ENCODE data around the gene PPP6R3. TPM values are rescaled to one million over a fixed set of nuclear protein-coding genes. Genes with fewer than 3 reads are reported as not detected.
A peak's percentile ranks its signal among the peaks of the same experiment; 100 is the strongest.

PPP6R3 gene
- total RNA-seq, 4 donors from 2014 or later: 238 to 334 (median 268) TPM

- 82 to 91% methylated on average over 10 to 13 of the region's 16 CpGs for WGBS, 2 donors
- no peak for DNase-seq
- H3K4me3 ChIP-seq (replicated peaks in 1 of 3): no peak overlapping the region
- TF ChIP-seq POLR2A (IDR thresholded peaks at IDR 0.05): no peak
- H3K4me1 ChIP-seq: peaks cover 0 to 17% of the 10 kb centered on the region in 2 donors
- peaks cover 8 to 22% of the 10 kb centered on the region in 2 donors for H3K36me3 ChIP-seq
- intact Hi-C loops (cut with DNase I): loop anchor here (5.0 kb wide), 1 partner anchor 34 kb away; no protein-coding TSS in a partner anchor
- no peaks in the 10 kb centered on the region for H3K9me3 ChIP-seq
- H3K27me3 ChIP-seq: no peaks in the 10 kb centered on the region
- peak overlapping the region in 1 of 3 donors; percentile 2 for H3K27ac ChIP-seq
Measured at GRCh38 chr11:68436162-68436888, 24.2 kb upstream of the PPP6R3 start.

- Histone ChIP-seq H3K27ac (peak overlapping the region; percentile 15 to 65 (median 41)), H3K36me3 (peaks cover 8 to 25% of the 10 kb centered on the region in 2 donors), H3K4me1 (peaks cover 0 to 22% of the 10 kb centered on the region in 2 donors), H3K9me3 (no peaks in the 10 kb centered on the region), H3K27me3 (no peaks in the 10 kb centered on the region), H3K4me3 (replicated peaks in 1 of 3) (no peak overlapping the region)
- 76 to 83% methylated on average over 15 to 26 of the region's 34 CpGs for WGBS, 2 donors
- intact Hi-C loops (cut with DNase I): loop anchor here (5.0 kb wide), 1 partner anchor 35 kb away; no protein-coding TSS in a partner anchor
- no peak for DNase-seq
- TF ChIP-seq POLR2A (IDR thresholded peaks at IDR 0.05): no peak
- no peak for TF ChIP-seq CTCF (IDR thresholded peaks at IDR 0.05)
Measured at GRCh38 chr11:68436985-68437926, 23.3 kb upstream of the PPP6R3 start.

GRCh38 chr11:68437927-68438657 lies 22.5 kb upstream of the PPP6R3 start:
- no peaks in the 10 kb centered on the region for H3K9me3 ChIP-seq
- WGBS, 2 donors: 92 to 97% methylated on average over 22 to 24 of the region's 34 CpGs
- TF ChIP-seq POLR2A (IDR thresholded peaks at IDR 0.05): no peak
- TF ChIP-seq CTCF (IDR thresholded peaks at IDR 0.05): no peak
- no peak for DNase-seq
- H3K27ac ChIP-seq: peak overlapping the region; percentile 15 to 65 (median 41)
- no peaks in the 10 kb centered on the region for H3K27me3 ChIP-seq
- intact Hi-C loops (cut with DNase I): loop anchor here (5.0 kb wide), 1 partner anchor 36 kb away; no protein-coding TSS in a partner anchor
- peaks cover 0 to 22% of the 10 kb centered on the region in 2 donors for H3K4me1 ChIP-seq
- H3K36me3 ChIP-seq: peaks cover 8 to 26% of the 10 kb centered on the region in 2 donors
- H3K4me3 ChIP-seq (replicated peaks in 1 of 3): no peak overlapping the region

GRCh38 chr11:68438658-68439259 lies 21.8 kb upstream of the PPP6R3 start:
- no peak for DNase-seq
- Histone ChIP-seq H3K4me3 (replicated peaks in 1 of 3) (no peak overlapping the region), H3K4me1 (peaks cover 0 to 22% of the 10 kb centered on the region in 2 donors), H3K27ac (peak overlapping the region in 1 of 3 donors; percentile 65), H3K36me3 (peaks cover 3 to 26% of the 10 kb centered on the region in 2 donors), H3K27me3 (no peaks in the 10 kb centered on the region), H3K9me3 (no peaks in the 10 kb centered on the region)
- intact Hi-C loops (cut with DNase I): loop anchor here (5.0 kb wide), 1 partner anchor 36 kb away; no protein-coding TSS in a partner anchor
- no peak for TF ChIP-seq CTCF (IDR thresholded peaks at IDR 0.05)
- no peak for TF ChIP-seq POLR2A (IDR thresholded peaks at IDR 0.05)
- WGBS, 2 donors: 58 to 85% methylated on average over 2 to 5 of the region's 6 CpGs

Data from thyroid gland (tissue), 4 donors.